GM12872 (cell line): ENCODE measurements around the gene KCNH2.

Experiments used
- TF ChIP-seq, protein P1 (sequence below): IDR thresholded peaks from 3 replicates; pipeline ENCODE4 v1.5.1; 2011; ENCODE audit warnings: low read depth, mild to moderate bottlenecking, low read length, moderate library complexity; ENCODE audit not compliant: insufficient read depth

The KCNH2 gene

DNA sequence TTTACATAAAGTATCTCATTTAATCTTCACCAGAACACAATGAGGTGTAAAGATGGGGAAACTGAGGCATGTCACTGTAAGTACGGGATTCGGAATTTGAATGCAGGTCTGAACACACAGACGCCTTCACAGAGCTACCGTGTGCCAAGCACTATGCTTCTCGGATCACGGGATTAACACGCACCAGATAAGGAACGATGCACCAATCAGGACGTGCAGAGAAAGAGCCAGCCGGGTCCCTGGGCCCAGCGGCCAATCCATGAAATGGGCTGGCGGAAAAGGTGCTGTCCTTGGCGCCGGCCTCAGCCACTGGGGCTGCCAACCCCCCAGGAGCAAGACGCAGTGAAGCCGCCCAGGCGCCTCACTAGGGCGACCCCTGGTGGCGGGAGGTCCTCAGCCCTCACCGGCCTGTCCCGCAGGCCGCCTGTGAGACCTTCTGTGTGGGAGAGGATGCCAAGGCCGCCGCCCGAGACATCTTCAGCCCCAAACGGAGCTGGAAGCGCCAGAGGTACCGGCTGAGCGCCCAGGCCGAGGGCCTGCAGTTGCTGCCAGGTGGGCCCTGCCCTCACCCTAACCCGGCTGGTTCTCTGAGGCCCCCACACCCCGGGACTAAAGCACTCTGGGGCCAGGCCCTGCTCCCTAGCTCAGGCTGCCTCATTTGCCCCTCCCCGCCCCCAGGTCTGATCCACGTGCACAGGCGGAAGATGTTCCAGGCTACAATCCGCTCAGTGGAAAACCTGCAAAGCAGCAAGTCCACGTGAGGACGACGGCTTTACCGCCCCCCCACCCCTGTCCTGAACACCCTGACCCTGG lies 30.6 kb upstream of the KCNH2 start:
- TF ChIP-seq, protein P1, sequence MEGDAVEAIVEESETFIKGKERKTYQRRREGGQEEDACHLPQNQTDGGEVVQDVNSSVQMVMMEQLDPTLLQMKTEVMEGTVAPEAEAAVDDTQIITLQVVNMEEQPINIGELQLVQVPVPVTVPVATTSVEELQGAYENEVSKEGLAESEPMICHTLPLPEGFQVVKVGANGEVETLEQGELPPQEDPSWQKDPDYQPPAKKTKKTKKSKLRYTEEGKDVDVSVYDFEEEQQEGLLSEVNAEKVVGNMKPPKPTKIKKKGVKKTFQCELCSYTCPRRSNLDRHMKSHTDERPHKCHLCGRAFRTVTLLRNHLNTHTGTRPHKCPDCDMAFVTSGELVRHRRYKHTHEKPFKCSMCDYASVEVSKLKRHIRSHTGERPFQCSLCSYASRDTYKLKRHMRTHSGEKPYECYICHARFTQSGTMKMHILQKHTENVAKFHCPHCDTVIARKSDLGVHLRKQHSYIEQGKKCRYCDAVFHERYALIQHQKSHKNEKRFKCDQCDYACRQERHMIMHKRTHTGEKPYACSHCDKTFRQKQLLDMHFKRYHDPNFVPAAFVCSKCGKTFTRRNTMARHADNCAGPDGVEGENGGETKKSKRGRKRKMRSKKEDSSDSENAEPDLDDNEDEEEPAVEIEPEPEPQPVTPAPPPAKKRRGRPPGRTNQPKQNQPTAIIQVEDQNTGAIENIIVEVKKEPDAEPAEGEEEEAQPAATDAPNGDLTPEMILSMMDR = peak; percentile 88

DNA sequence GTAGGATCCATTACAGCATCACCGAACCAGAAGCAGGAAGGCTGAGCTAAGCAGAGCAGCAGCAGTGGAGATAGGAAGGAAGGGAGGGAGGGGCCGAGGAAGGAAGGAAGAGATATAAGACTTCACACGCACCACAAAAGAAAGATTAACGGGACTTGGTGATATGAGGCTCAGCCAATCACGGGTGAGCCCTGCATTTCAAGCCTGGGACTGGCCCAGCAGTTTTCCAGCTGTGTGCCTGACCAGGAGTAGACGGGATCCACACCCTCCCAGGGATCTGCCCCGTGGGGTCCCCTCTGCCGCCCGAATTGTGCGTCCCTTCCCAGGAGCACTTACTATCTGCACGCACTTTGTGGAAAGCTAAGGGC lies 30.0 kb upstream of the KCNH2 start:
- TF ChIP-seq, protein P1 = no peak

DNA sequence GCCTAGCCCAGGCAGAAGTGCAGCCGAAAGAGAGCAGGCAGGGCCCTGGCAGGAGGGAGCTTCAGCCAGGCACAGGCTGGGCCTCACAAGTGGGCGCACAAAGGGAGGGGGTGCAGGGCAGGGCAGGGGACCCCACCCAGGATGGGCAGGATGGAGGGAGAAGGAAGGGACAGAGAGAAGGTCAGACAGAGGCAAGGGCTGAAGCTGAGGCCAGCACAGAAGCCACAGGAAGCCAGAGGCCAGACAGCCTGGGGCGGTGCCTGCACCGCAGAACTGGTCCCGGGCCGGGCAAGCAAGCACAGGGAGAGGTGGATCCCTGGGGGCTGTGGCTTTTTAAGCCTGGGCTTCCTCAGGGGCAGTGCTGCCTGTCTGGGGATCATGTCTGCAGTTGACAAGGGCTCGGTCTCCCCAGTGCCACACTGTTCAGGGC lies 29.4 kb upstream of the KCNH2 start:
- TF ChIP-seq, protein P1 = no peak

DNA sequence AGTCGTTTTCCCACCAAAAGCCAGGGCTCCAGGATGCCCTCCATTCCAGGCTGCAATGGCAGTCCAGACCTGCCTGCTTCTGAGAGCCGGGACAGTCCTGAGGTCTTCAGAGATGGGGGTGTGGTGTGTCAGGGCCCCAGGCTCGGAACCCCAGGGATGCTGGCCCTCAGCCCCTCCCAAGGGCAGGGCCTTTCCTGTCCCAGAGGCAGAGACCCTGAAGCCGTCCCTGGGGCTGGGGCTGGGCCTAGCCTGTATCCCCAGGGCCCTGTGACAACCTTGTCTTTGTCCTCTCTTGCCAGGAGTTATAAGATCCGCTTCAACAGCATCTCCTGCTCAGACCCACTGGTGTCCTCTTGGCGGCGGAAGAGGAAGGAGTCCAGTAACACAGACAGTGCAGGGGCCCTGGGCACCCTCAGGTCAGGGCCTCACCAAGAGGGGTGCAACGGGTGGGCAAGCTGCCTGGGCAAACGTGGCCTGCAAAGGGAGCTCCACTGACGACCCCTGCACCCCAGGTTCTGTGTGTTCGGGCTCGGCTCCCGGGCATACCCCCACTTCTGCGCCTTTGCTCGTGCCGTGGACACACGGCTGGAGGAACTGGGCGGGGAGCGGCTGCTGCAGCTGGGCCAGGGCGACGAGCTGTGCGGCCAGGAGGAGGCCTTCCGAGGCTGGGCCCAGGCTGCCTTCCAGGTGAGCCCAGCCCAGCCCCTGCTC lies 28.6 kb upstream of the KCNH2 start:
- TF ChIP-seq, protein P1 = no peak

DNA sequence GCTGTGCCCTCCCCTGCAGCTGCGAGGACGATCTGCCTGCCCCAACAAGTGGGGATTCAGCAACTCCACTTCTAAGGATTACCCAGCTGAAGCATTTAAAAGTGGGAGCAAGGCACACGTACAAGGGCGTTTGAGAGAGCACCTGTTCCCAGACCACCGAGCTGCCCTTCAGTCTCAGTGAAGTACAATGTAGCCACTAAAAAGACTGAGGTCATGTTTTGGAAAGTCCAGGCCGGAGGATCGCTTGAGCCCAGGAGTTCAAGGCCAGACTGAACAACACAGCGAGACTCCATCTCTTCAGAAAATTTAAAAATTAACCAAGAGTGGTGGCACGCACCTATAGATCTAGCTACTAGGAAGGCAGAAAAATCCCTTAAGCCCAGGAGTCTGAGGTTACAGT lies 27.4 kb upstream of the KCNH2 start:
- TF ChIP-seq, protein P1 = no peak

DNA sequence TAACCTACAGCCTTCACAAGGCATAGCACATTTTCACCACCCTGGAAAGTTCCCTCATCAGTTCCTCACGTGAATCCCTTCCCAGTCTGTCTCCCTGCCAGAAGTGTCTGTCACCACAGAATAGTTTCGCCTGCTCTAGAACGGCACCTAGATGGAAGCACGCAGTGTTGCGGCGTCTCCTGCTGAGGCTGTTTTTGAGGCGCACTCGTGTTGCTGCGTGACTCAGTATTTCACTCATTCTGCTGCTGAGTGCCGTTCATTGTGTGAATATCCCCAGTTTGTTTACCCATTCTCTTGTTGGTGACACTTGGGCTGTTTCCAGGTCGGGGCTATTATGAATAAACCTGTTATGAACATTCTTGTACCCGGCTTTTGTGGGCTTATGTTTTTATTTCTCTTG lies 25.5 kb upstream of the KCNH2 start:
- TF ChIP-seq, protein P1 = no peak

DNA sequence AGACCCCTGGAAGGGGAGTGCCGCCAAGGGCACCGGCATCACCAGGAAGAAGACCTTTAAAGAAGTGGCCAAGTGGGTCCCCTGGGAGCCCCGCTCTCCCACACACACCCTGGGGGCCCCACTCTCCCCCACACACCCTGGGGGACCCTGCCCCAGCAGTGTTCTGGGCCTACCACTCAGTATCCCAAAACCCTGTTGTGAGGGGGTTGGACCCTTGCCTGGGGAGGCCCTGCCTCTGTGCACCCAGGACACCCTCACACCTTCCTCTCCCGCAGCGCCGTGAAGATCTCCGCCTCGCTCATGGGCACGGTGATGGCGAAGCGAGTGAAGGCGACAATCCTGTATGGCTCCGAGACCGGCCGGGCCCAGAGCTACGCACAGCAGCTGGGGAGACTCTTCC lies 23.4 kb upstream of the KCNH2 start:
- TF ChIP-seq, protein P1 = no peak
